B cell (primary cell): Measurements from ENCODE around the gene GHRL.

Experiments used
- CTCF ChIP-seq: fragments of 200-600 bp; IDR thresholded peaks from one replicate; pipeline ENCODE4 v1.8.0; 2022; ENCODE audit warnings: antibody characterized with exemption, mild to moderate bottlenecking
- EZH2 ChIP-seq: IDR thresholded peaks from 2 replicates; pipeline ENCODE4 v1.6.1; 2012; ENCODE audit warnings: borderline replicate concordance, low read depth, mild to moderate bottlenecking, moderate library complexity, low read length; ENCODE audit not compliant: insufficient read depth, poor library complexity, severe bottlenecking

DNA sequence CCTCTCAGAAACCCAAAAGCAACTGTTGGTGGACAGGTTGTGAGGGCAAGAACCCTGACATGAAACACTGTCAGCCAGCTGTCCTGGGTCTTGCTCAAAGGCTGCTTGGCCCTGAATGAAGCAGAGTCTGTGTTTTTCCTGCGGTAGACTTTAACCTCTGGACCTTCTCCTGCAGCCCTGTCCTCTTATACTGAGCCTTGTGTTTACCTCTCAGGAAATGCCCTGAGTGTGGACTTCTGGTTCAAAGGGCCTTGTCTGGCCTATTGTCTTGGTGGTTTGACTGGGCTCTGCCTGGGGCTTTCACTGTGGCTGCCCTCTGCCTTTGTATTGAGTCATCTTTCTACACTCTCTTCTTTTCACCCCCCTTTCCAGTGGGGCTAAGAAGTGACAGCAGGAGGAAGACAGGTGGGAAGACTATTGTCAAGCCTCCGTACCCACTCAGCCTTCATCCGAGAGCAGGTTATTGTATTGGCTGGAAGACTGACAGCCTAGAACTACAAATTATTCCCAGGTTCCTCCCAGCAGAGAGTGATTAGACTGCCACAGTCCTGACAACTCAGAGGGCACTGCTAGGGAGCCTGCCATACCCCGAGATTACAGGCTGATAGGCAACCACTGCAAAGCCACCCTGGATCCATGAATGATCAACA, 24.7 kb upstream of the GHRL start:
- TF ChIP-seq EZH2: no peak
- no peak for TF ChIP-seq CTCF
